PFSK-1 (cell line): ENCODE data around the gene ZNF831.

Source experiments
- FOXP2 ChIP-seq: optimal IDR thresholded peaks from 2 replicates; pipeline ENCODE3; 2011; ENCODE audit warnings: borderline replicate concordance, control low read depth, inconsistent platforms; ENCODE audit not compliant: insufficient read depth; ENCODE audit errors: extremely low read length, extremely low read depth
- POLR2AphosphoS5 ChIP-seq: IDR thresholded peaks from 2 replicates; pipeline ENCODE4 v1.6.1; 2012; ENCODE audit warnings: low read depth, mild to moderate bottlenecking, control low read depth, low read length, moderate library complexity
- SIN3A ChIP-seq: IDR thresholded peaks from 2 replicates; pipeline ENCODE4 v1.6.1; 2012; ENCODE audit warnings: mild to moderate bottlenecking, low read length, moderate library complexity, borderline replicate concordance; ENCODE audit not compliant: insufficient read depth
- TAF1 ChIP-seq: IDR thresholded peaks from 2 replicates; pipeline ENCODE4 v1.6.1; 2012; ENCODE audit warnings: low read length, control low read depth, borderline replicate concordance; ENCODE audit not compliant: insufficient read depth
- TF ChIP-seq, protein P1 (sequence below), 2 experiments: IDR thresholded peaks; 2 replicates each; pipeline versions ENCODE4 v1.6.1 to v1.8.0; 2011 to 2012; ENCODE audit warnings: low read depth in 2 of 2, low read length in 2 of 2, control low read depth in 1 of 2, inconsistent platforms in 1 of 2, mild to moderate bottlenecking in 1 of 2, moderate library complexity in 1 of 2; ENCODE audit not compliant: insufficient read depth in 1 of 2

ZNF831 gene

DNA sequence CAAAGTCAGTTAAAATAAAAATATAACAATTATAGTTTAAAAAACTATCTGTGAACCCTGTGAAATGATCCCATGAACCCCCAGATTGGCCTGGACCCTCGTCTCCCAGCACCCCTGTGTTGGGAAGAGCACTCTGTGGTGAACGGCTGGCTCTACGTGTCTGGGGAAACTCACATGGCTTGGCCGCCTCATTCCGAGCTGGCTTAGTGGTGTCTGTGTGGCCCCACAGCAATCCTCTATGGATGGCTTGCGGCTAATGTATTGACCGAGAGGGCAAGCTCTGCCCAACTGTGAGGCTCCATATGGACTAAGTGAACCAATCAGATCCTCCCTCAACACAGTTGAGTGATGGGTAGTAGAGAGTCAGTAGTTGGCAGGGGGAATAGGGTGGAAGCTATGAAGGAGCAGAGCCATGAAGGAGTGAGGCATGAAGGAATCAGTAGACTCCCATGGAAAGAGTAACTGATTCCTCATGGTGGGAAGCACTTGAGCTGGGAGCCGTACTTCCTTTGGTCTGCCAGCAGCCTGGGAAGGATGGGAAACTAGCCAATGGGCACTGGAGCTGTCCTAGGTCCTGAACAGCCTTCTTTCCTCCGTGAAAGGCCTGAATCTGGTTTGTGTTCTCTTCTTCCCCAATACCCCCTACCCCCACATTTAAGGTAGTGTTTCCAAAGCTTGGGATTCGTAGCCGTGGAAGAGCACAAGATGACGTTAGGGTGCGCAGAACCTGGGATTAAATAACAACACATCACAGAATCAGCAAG is 21.6 kb upstream of the ZNF831 start:
- TF ChIP-seq FOXP2 (no peak), TAF1 (no peak), SIN3A (0 out of 2 replicates have a peak, but pooled peaks have one; percentile 38), POLR2AphosphoS5 (no peak)
- TF ChIP-seq, protein P1, sequence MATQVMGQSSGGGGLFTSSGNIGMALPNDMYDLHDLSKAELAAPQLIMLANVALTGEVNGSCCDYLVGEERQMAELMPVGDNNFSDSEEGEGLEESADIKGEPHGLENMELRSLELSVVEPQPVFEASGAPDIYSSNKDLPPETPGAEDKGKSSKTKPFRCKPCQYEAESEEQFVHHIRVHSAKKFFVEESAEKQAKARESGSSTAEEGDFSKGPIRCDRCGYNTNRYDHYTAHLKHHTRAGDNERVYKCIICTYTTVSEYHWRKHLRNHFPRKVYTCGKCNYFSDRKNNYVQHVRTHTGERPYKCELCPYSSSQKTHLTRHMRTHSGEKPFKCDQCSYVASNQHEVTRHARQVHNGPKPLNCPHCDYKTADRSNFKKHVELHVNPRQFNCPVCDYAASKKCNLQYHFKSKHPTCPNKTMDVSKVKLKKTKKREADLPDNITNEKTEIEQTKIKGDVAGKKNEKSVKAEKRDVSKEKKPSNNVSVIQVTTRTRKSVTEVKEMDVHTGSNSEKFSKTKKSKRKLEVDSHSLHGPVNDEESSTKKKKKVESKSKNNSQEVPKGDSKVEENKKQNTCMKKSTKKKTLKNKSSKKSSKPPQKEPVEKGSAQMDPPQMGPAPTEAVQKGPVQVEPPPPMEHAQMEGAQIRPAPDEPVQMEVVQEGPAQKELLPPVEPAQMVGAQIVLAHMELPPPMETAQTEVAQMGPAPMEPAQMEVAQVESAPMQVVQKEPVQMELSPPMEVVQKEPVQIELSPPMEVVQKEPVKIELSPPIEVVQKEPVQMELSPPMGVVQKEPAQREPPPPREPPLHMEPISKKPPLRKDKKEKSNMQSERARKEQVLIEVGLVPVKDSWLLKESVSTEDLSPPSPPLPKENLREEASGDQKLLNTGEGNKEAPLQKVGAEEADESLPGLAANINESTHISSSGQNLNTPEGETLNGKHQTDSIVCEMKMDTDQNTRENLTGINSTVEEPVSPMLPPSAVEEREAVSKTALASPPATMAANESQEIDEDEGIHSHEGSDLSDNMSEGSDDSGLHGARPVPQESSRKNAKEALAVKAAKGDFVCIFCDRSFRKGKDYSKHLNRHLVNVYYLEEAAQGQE (IDR thresholded peaks at IDR 0.05; ENCODE audit: insufficient read depth in 1 of 2, low read depth in 2 of 2, low read length in 2 of 2) = peak; percentile 99 to 100

DNA sequence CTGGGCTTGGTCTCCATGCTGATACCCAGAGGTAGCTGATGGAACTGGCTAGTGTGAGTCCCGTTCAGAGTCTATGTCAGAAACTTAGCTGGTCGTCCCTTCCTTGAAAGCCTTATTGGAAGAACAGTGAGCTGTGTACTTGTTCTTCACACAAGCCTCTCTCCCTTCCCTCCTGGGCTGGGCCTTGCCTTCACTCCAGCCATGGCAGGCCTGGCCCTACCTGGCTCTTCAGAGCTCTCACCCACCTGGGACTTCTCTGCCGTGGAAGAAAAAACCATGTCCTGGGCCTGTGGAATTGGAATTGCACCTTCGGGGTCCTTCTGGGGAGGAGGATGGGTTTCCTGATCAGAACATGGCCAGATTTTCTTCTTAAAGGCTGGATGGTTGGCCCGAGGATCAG is 20.3 kb upstream of the ZNF831 start:
- TF ChIP-seq TAF1 (no peak), FOXP2 (no peak), SIN3A (no peak), POLR2AphosphoS5 (no peak)
- TF ChIP-seq, protein P1 (IDR thresholded peaks at IDR 0.05; ENCODE audit: insufficient read depth in 1 of 2, low read depth in 2 of 2, low read length in 2 of 2) = no peak

DNA sequence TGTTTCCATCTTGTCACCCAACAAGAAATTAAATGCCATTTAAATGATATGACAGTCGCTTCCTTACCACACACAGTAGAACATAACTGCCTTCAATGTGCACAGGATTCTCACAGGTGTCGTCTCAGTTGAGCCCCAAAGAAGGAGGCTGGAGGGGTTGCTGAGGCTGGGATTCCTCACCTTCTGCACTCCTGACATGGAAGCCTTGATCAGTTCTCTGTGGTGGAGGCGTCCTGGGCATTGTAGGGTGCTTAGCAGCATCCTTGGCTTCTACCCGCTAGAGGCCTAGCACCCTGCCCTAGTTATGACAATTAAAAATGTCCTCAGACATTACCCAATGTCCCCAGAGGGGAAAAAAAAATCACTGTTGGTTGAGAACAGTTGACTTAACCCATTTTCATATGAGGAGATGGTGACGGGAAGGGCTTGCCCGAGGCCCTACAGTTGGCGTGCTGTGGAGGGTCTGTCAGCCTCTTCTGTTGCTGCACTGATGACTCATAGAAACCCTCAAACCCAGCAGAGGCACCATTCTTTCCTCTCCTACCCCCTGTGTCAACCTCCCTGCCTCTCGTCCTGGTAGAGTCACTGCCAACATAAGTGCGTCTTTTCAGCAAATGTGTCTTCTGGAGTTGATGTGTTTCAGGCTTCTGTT is 19.3 kb upstream of the ZNF831 start:
- TF ChIP-seq POLR2AphosphoS5 (no peak), TAF1 (no peak), SIN3A (no peak), FOXP2 (no peak)
- TF ChIP-seq, protein P1 (IDR thresholded peaks at IDR 0.05; ENCODE audit: insufficient read depth in 1 of 2, low read depth in 2 of 2, low read length in 2 of 2) = no peak

DNA sequence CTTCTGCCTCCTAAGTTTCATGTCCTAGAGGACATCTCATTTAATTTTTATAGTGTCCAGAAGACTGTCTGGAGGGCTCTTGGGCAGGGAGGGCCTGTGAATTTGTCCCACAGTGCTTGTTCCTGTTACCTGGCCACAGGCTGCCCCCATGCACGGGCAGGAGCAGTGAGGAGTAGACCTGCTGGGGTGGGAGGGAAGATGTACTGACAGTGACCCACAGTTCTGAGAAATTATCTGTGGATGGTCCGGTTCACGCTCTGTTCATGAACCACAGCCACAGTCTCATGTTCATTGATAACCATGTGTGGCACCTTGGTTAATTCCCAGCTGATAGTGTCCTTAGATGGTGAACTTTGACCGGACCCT is 18.8 kb upstream of the ZNF831 start:
- TF ChIP-seq SIN3A (no peak), TAF1 (no peak), FOXP2 (no peak), POLR2AphosphoS5 (no peak)
- TF ChIP-seq, protein P1 (IDR thresholded peaks at IDR 0.05; ENCODE audit: insufficient read depth in 1 of 2, low read depth in 2 of 2, low read length in 2 of 2) = no peak
